ENCODE data around the gene ERMN.
"Not testable (repeated sequence)": the region's sequence is repeated elsewhere in the genome, so short reads cannot be mapped to it uniquely, and the experiment has no call there.

The ERMN gene

DNA sequence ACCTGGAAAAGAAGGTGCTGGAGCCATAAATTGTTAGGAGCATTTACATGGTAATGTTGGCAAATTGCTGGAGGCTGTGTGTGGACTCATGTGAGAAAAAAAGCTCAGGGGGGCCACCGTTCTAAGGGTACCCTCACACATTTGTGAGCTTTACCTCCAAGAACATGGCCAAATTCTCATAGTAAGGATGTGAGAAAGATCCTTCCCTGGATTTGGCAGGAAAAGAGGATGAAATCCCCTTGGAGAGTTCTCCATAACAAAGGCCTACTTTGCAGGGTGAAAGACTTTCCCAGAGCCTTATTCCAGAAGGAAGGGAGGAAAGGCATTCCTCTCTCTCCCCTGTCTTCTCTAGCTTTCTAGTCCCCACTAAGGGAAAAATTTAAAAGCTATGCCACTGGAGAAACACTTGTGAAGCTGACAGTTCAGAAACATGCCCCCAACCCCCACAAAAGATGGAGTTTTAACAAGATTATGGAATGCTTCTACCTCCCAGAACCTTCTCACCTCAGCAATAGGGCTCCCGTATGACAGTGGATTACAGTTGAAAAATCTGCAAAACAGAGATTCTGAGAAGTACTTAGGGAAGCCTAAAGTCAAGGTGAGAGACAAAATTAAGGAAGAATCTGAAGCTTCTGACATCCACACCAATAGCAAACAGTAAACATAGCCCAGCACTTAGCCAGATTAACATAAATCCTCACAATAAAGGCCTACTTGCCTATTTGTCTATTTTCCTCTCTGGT is 20.2 kb upstream of the ERMN start:
- Histone ChIP-seq H3K4me3 (ENCODE audit: low read depth, low read length) (no peak overlapping the region), H3K27me3 (replicated peaks) (no peaks in the 10 kb centered on the region), H3K36me3 (replicated peaks) (no peaks in the 10 kb centered on the region), H3K27ac (no peak overlapping the region)
- in situ Hi-C loops (cut with HindIII; ENCODE audit: low pct_ligation_motif_present, low sequenced_read_pairs) = no loop called here
- TF ChIP-seq, protein P1, sequence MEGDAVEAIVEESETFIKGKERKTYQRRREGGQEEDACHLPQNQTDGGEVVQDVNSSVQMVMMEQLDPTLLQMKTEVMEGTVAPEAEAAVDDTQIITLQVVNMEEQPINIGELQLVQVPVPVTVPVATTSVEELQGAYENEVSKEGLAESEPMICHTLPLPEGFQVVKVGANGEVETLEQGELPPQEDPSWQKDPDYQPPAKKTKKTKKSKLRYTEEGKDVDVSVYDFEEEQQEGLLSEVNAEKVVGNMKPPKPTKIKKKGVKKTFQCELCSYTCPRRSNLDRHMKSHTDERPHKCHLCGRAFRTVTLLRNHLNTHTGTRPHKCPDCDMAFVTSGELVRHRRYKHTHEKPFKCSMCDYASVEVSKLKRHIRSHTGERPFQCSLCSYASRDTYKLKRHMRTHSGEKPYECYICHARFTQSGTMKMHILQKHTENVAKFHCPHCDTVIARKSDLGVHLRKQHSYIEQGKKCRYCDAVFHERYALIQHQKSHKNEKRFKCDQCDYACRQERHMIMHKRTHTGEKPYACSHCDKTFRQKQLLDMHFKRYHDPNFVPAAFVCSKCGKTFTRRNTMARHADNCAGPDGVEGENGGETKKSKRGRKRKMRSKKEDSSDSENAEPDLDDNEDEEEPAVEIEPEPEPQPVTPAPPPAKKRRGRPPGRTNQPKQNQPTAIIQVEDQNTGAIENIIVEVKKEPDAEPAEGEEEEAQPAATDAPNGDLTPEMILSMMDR (IDR thresholded peaks at IDR 0.05; ENCODE audit: low read depth, low read length, missing control alignments) = no peak
- DNase-seq = no peak

DNA sequence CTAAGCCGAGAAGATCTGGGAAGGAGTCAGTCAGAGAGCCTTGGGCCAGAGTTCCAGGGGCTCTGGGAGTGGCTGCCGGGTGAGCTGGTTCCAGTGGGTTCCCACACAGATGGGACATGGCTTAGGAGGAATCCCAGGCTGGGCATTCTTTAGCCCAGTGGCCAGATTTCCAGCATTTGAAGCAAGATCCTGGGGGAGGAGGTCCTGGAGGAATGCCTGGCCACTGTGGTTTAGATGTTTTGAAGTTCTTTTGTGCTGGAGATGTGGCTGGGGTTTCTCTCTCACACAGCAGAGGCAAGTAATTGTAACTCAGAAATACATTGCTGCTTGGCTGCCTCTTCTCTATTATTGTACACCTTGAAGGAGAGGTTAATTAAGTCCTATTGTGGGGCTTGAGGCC is 15.8 kb upstream of the ERMN start:
- H3K4me3 ChIP-seq (ENCODE audit: low read depth, low read length); H3K36me3 ChIP-seq (replicated peaks); in situ Hi-C loops (cut with HindIII; ENCODE audit: low pct_ligation_motif_present, low sequenced_read_pairs); H3K27ac ChIP-seq; DNase-seq; H3K27me3 ChIP-seq (replicated peaks): not testable (repeated sequence)

DNA sequence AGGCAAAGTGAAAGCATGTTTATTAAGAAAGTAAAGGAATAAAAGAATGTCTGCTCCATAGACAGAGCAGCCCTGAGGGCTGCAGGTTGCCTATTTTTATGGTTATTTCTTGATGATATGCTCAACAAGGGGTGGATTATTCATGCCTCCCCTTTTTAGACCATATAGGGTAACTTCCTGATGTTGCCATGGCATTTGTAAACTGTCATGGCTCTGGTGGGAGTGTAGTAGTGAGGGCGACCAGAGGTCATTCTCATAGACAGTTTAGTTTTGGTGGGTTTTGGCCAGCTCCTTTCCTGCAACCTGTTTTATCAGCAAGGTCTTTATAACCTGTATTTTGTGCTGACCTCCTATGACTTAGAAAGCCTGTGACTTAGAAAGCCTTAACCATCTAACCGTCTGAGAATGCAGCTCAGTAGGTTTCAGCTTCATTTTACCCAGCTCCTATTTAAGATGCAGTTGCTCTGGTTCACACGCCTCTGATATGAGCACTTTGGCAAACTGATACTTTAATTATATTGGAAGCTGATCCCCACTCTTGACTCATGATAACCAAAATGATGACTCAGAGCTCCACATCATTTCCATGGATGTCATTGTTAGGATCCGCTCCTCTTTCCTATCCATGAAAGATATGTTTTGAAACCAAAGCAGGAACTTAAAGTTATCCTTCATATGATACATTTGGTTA is 14.5 kb upstream of the ERMN start:
- in situ Hi-C loops (cut with HindIII; ENCODE audit: low pct_ligation_motif_present, low sequenced_read_pairs) = no loop called here
- H3K27me3 ChIP-seq (replicated peaks) = no peaks in the 10 kb centered on the region
- H3K4me3 ChIP-seq (ENCODE audit: low read depth, low read length) = no peak overlapping the region
- H3K27ac ChIP-seq = no peak overlapping the region
- TF ChIP-seq, protein P1 (IDR thresholded peaks at IDR 0.05; ENCODE audit: low read depth, low read length, missing control alignments) = no peak
- DNase-seq = no peak
- no peaks in the 10 kb centered on the region for H3K36me3 ChIP-seq (replicated peaks)

DNA sequence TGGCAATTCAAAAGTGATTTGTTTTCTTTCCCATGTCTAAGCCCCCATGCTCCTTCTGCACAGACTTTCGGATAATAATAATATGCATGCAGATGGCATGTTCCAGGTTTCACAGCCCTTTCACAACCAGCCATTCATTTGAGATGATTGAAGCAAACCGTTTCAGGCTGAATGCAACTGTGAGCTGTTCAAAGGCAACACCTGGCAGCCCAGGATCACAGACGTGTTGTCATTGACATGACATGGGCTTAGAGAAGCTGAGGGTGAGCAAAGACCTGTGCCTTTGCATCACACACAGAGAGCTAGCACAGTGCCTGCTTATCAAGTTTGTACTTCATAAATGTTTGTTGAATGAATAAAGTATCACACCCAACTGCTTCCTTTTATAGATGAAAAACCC is 12.4 kb upstream of the ERMN start:
- TF ChIP-seq, protein P1 (IDR thresholded peaks at IDR 0.05; ENCODE audit: low read depth, low read length, missing control alignments) = no peak
- no peak overlapping the region for H3K4me3 ChIP-seq (ENCODE audit: low read depth, low read length)
- no peaks in the 10 kb centered on the region for H3K36me3 ChIP-seq (replicated peaks)
- H3K27me3 ChIP-seq (replicated peaks) = no peaks in the 10 kb centered on the region
- in situ Hi-C loops (cut with HindIII; ENCODE audit: low pct_ligation_motif_present, low sequenced_read_pairs) = no loop called here
- no peak overlapping the region for H3K27ac ChIP-seq
- no peak for DNase-seq

DNA sequence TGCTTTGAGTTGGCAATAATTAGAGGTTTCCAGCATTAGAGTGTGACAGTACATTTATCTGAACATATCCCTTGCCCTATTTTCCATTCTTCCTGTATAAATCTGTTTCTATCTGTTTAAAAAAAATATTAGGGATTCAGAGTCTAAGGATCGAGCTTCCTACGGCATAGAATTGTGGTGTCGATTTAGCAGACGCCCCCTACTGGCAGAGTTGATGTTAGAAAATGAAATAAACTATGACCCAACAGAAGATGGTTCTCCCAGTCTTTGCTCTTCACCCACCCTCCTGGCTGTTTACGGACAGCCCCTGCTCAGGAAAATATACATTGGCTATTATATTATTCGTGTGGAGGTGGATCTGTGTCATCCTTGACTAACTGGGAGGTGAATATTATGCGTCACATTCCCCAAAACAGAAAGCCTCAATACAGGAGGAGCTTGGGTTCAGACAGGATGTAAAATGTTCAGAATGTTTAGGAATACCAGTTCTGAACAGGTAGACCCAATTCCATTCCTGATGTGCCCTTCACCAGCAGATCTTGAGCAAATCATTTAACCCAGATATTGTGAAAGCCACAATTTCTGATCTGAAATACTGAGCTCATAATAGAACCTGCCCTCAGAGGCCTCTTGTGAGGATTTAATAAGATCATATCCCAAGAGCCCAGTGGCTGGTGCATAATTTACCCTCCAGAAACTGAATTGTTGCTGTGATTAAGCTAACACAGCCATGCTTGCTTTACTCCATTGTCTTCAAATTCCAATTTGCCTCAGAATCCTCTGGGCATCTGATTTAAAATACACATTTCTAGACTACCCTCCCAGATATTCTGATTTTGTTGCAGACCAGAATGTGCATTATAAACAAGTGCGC is 10.8 kb upstream of the ERMN start:
- no peak overlapping the region for H3K27ac ChIP-seq
- peak; percentile 51 for DNase-seq
- H3K4me3 ChIP-seq (ENCODE audit: low read depth, low read length) = no peak overlapping the region
- in situ Hi-C loops (cut with HindIII; ENCODE audit: low pct_ligation_motif_present, low sequenced_read_pairs) = no loop called here
- TF ChIP-seq, protein P1 (IDR thresholded peaks at IDR 0.05; ENCODE audit: low read depth, low read length, missing control alignments) = peak; percentile 83
- H3K36me3 ChIP-seq (replicated peaks) = no peaks in the 10 kb centered on the region
- no peaks in the 10 kb centered on the region for H3K27me3 ChIP-seq (replicated peaks)

DNA sequence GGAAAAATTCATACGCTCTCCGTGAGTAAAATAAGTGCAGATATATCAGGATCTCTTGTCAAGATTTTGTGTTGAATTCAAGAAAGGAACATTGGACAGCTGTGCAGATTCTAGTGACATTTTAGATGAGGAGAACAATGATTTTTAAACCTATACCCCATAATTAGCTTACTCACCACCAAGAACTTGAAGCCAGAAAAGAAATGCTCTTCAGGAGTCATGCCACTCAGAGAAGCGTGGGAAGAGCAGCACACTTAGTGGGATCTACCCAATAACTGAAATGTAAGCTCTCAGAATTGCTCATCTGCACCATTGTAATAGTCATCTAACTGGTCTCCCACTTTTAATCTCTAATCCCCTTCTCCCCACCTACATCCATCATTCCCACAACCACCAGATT is 9.2 kb upstream of the ERMN start:
- no peak overlapping the region for H3K27ac ChIP-seq
- no peaks in the 10 kb centered on the region for H3K27me3 ChIP-seq (replicated peaks)
- H3K36me3 ChIP-seq (replicated peaks) = no peaks in the 10 kb centered on the region
- DNase-seq = no peak
- no peak overlapping the region for H3K4me3 ChIP-seq (ENCODE audit: low read depth, low read length)
- in situ Hi-C loops (cut with HindIII; ENCODE audit: low pct_ligation_motif_present, low sequenced_read_pairs) = no loop called here
- TF ChIP-seq, protein P1 (IDR thresholded peaks at IDR 0.05; ENCODE audit: low read depth, low read length, missing control alignments) = no peak

Measured in brain microvascular endothelial cell (primary cell).